Activated gamma-delta T cell treated with Interleukin-2 at 50 U/mL for 16 hours (primary cell): ENCODE data around the gene TUBGCP6.

Experiments
- DNase-seq: peaks from one replicate; pipeline ENCODE4 v3.0.0-alpha.2; 2020

TUBGCP6 gene

GRCh38 chr22:50249341-50250248 lies 4.8 kb upstream of the TUBGCP6 start:
- DNase-seq, result no peak

GRCh38 chr22:50248196-50249081 lies 3.6 kb upstream of the TUBGCP6 start:
- no peak for DNase-seq

- no peak for DNase-seq
Observed at GRCh38 chr22:50247748-50248147, 2.9 kb upstream of the TUBGCP6 start.

GRCh38 chr22:50246242-50247175 lies 1.7 kb upstream of the TUBGCP6 start:
- no peak for DNase-seq

- no peak for DNase-seq
Observed at GRCh38 chr22:50245214-50246072, 620 bp upstream of the TUBGCP6 start.

GRCh38 chr22:50243685-50244419 lies 971 bp downstream of the TUBGCP6 start:
- no peak for DNase-seq

- DNase-seq, result no peak
Observed at GRCh38 chr22:50242406-50242949, 2.3 kb downstream of the TUBGCP6 start.

- DNase-seq, result no peak
Observed at GRCh38 chr22:50238755-50239154, 6.1 kb downstream of the TUBGCP6 start.

- DNase-seq, result no peak
Observed at GRCh38 chr22:50236731-50237409, 8.0 kb downstream of the TUBGCP6 start.

GRCh38 chr22:50233223-50233622 lies 11.6 kb downstream of the TUBGCP6 start:
- no peak for DNase-seq

- DNase-seq, result no peak
Observed at GRCh38 chr22:50232481-50233151, 12.2 kb downstream of the TUBGCP6 start.

- DNase-seq, result no peak
Observed at GRCh38 chr22:50229370-50229769, 15.5 kb downstream of the TUBGCP6 start.

- no peak for DNase-seq
Observed at GRCh38 chr22:50228366-50228765, 16.5 kb downstream of the TUBGCP6 start.

- no peak for DNase-seq
Observed at GRCh38 chr22:50227579-50228215, 17.1 kb downstream of the TUBGCP6 start.

- DNase-seq, result no peak
Observed at GRCh38 chr22:50226875-50227165, 18.0 kb downstream of the TUBGCP6 start.

GRCh38 chr22:50226063-50226874 lies 18.6 kb downstream of the TUBGCP6 start:
- DNase-seq, result no peak

- no peak for DNase-seq
Observed at GRCh38 chr22:50225200-50225969, 19.4 kb downstream of the TUBGCP6 start.
